Mucosa of descending colon (tissue), 3 donors: Measurements from ENCODE around the gene HSPG2. TPM values are rescaled to one million over a fixed set of nuclear protein-coding genes. Genes with fewer than 3 reads are reported as not detected.

Source experiments
- ATAC-seq: fragments of 200-7000 bp; cut with Tn5 transposase; one replicate; pipeline ENCODE4 v1.9.1; 2020; ENCODE audit warnings: mild to moderate bottlenecking, moderate library complexity
- DNase-seq, 3 donors: peaks; one replicate each; pipeline ENCODE4 v3.0.0-alpha.2; 2020
- H3K36me3 ChIP-seq: fragments of 200-600 bp; one replicate; pipeline ENCODE4 v1.8.0; 2021; ENCODE audit warnings: low read depth, mild to moderate bottlenecking
- H3K4me1 ChIP-seq: fragments of 200-600 bp; one replicate; pipeline ENCODE4 v1.8.0; 2021; ENCODE audit warnings: low read depth, mild to moderate bottlenecking
- H3K4me3 ChIP-seq: fragments of 200-600 bp; one replicate; pipeline ENCODE4 v1.8.0; 2021; ENCODE audit warnings: mild to moderate bottlenecking
- H3K9me3 ChIP-seq: fragments of 200-600 bp; one replicate; pipeline ENCODE4 v1.8.0; 2021; ENCODE audit warnings: mild to moderate bottlenecking
- CTCF ChIP-seq: fragments of 200-600 bp; IDR thresholded peaks from one replicate; pipeline ENCODE4 v1.8.0; 2022; ENCODE audit warnings: antibody characterized with exemption, mild to moderate bottlenecking
- intact Hi-C, 2 donors: fragments of 100-400 bp; cut with DNase I in 1 of 2; cut with micrococcal nuclease in 1 of 2; formaldehyde crosslinking; loops; one replicate each; pipeline versions ENCODE4 v1.11.0 to v1.11.1; 2022; cut with DNase I, micrococcal nuclease
- total RNA-seq, 3 donors: library from RNA; stranded (reverse); fragmentation: NEBNext Ultra II Directional in 2 of 3; extraction: Animal tissue kit (Norgen Biotek cat#: 25700) in 2 of 3; gene quantifications; one replicate each; pipeline versions ENCODE4 v1.2.1 to v1.2.4, GENCODE V29; 2021 to 2023
- donor health status: DM: no; HTN: no; CAD: no; lungs with moderate emphysema.
- donor health status: DM: no; HTN: no; CAD: no.
- donor health status: DM: no; HTN: yes; CAD: no.

Gene HSPG2
- total RNA-seq, 3 donors from 2014 or later = 142 to 436 (median 197) TPM

DNA sequence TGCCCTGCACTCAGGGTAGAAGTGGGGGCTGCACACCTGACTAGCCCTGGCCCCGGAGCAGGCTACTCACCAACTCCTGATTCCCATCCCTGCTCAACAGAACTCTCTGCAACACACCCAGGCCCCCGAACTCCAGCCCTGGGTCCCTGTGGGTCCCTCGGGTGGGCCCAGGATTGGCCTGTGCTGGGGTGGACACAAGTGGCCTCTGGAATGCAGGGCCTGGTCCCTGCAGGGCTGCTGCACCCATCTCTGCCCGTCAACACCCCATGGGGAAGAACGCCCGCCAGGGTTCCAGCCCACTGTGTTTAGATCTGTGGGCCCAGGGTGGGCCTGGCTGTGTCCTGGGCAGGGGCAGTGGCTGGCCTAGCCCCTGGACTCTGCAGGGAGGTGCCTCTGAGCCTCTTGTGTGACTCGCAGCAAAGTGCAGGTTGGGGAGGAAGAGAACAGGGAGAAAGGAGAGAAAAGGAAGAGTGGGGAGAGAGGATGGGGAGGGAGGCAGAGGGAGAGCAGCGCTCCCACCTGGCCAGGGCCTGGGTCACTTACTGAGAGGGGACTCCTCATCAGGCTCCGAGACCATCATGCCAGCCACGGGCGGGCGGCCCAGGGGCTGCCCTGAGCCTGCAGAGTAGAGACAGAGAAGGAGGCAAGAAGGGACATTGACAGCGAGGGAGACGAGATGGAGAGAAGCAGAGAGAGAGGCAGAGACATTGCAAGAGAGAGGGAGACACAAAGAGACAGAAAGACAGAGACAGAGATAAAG, 43.9 kb downstream of the HSPG2 start:
- no peaks in the 10 kb centered on the region for H3K36me3 ChIP-seq

DNA sequence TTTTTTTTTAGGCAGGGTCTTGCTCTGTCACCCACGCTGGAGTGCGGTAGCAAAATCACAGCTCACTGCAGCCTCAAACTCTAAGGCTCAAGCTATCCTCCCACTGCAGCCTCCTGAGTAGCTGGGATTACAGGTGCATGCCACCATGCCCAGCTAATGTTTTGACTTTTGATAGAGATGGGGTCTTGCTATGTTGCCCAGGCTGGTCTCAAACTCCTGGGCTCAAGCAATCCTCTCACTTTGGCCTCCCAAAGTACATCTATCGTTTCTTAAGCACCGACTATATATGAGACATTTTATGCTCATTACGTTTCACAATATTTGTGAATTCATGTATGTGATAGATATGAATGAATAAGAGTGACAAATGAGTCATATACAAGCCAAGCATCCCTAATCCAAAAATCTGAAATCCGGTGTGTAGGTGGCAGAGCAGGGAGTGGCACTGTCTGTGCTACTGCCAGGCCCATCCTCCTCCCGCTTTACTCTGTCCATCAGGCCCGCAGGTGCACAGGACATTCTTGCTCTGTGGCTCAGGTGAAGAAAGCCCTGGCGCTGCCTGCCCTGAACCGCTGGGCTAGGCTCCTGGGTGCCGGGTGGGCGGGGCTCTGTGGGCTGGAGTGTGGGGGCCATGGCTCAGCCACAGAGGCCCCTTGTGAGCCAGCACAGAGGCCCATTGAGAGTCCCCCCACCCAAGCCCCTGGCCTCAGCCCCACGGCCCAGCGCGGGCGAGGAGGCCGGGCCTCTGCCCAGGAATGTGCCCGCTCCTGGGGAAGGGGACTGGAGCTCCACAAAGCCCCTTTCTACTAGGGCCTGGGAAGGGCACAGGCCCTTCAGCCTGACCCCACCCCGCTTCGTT, 45.3 kb downstream of the HSPG2 start:
- H3K9me3 ChIP-seq = no peaks in the 10 kb centered on the region
- intact Hi-C loops = no loop called here
- no peak for ATAC-seq
- H3K4me1 ChIP-seq = peaks cover 8% of the 10 kb centered on the region
- DNase-seq = no peak
- no peak for TF ChIP-seq CTCF
- H3K4me3 ChIP-seq = no peak overlapping the region
- no peaks in the 10 kb centered on the region for H3K36me3 ChIP-seq

More for the DNA sequence above, 43.9 kb downstream of the HSPG2 start:
- no peak overlapping the region for H3K4me3 ChIP-seq
- no peaks in the 10 kb centered on the region for H3K9me3 ChIP-seq
- no peak for ATAC-seq
- peaks cover 18% of the 10 kb centered on the region for H3K4me1 ChIP-seq
- TF ChIP-seq CTCF = no peak
- intact Hi-C loops = no loop called here
- no peak for DNase-seq

DNA sequence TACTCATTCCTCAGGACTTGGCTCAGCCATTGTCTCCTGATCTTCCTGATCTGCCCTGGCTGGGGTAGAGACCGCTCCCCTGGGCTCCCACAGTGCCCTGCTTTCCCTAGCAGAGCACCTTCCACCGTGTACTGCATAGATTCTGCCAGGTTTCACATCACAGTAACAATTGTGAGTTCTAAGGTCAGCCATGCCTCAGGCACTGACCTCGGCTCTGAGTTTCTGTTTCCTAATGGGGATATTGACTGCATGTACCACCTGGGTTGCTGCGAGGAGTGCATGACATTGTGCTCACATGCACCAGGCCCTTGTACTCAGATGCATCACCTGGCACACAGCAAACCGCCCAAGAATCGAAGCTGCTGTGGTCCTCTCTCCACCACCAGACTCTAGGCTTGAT, 46.0 kb downstream of the HSPG2 start:
- Histone ChIP-seq H3K4me1 (peaks cover under 1% of the 10 kb centered on the region), H3K36me3 (no peaks in the 10 kb centered on the region), H3K4me3 (no peak overlapping the region), H3K9me3 (no peaks in the 10 kb centered on the region)
- no peak for ATAC-seq
- DNase-seq = no peak
- intact Hi-C loops = no loop called here
- TF ChIP-seq CTCF = no peak

DNA sequence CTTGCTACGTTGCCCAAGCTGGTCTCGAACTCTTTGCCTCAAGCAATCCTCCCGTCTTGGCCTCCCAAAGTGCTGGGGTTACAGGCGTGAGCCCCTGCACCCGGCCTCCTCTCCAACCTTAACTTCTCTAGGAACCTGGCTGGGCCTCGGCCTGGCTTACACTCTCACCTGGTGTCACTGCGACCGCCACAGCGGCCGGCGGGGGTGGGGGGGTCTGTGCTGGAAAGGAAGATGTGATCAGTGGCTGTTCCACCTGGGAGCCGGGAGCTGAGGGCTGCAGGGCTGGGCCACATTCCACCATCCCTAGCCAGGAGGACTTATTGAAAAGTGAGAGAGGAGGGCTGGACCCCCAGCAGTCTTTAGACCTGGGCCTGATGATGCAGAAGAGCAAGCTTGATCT, 48.6 kb downstream of the HSPG2 start:
- H3K4me3 ChIP-seq = no peak overlapping the region
- no peak for ATAC-seq
- DNase-seq = no peak
- no peaks in the 10 kb centered on the region for H3K9me3 ChIP-seq
- no peaks in the 10 kb centered on the region for H3K4me1 ChIP-seq
- no peaks in the 10 kb centered on the region for H3K36me3 ChIP-seq
- intact Hi-C loops = no loop called here
- TF ChIP-seq CTCF = no peak

DNA sequence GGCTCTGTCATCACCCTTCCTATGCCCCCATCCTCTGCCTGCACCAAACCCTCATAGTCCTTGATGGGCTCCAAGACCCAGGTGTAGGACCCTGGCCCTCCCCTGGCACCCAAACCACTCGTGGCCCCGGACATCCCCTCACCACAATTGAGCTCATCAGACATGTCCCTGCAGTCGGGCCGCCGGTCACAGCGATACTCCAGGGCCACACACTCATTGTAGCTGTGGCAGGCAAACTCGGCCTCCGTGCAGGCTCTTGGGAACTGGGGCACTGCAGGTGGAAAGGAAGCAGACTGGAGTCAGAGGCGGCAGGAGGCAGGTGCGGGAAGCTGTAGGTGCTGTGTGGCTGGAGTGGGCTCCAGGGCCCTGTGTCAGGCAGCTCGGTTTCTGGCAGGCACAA, 49.3 kb downstream of the HSPG2 start:
- Histone ChIP-seq H3K4me3 (no peak overlapping the region), H3K9me3 (no peaks in the 10 kb centered on the region), H3K36me3 (no peaks in the 10 kb centered on the region), H3K4me1 (no peaks in the 10 kb centered on the region)
- DNase-seq = no peak
- no peak for ATAC-seq
- intact Hi-C loops = no loop called here
- TF ChIP-seq CTCF = no peak
